Left hindlimb (tissue), 1 donor: ENCODE measurements around the gene STT3A.
"Not testable (repeated sequence)": the region's sequence is repeated elsewhere in the genome, so short reads cannot be mapped to it uniquely, and the experiment has no call there.

ENCODE experiments used
- DNase-seq: peaks from one replicate; pipeline ENCODE4 v3.0.0-alpha.2; 2018

STT3A gene

DNA sequence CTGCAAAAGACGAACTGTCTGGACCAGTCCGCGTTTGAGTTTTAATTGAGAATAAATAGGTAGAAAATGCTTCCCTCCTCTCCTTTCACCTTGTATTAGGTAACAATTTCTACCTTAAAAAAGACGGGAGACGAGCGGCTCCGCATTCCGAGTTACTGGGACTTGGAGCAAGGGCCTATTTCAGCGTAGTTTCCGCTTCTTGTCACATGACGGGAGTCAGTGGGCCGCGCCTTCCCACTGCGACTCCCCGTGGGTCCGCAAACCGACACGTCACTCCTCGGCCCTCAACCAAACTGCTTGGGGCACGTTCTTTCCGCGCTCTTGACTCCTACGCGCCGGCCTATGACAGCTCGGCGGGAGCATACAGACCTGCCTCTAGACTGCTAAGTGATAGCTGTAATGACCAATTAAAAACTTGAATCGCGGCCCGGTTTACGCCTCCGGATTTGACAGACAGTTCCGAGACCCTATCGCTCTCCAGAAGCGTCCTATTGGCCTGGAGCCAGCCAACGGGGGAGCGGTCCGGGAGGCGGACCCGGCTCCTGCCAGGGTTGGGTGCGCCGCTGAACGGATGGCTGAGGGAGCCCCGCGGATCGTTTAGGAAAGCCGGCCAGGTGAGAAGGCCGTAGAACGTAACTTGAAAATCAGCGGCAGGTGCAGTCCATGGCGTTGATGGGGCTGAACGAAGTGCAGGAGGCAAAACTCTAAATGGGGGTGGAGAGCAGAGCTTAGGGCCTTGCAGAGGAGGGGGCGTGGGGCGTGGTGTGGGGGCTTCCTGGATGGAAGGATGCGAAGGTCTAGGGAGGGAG is at the start of gene STT3A:
Gene STT3A (plus strand): TSS at position 548 of the 809 bp plus-strand sequence. CDS start 3,064 bp downstream, outside the sequence.
- DNase-seq = peak; percentile 99

DNA sequence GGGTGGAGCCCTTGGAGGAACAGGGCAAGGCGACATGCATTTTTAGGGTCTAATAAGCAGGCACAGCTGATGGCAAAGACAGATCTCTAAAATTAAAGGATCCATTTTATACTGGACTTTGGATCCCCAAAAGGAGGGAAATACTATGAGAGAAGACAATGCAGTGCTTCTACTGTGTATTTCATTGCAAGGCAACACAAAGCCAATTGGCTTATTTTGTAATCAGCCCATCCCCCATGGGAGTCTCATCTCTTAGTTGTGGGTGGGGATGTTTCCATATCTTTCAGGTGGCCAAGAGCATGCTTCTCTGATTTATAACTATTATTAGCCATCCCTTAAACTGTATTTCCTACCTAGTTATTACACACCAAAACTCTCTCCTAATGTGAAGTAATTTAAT is 41.9 kb upstream of the STT3A start:
- DNase-seq = no peak

DNA sequence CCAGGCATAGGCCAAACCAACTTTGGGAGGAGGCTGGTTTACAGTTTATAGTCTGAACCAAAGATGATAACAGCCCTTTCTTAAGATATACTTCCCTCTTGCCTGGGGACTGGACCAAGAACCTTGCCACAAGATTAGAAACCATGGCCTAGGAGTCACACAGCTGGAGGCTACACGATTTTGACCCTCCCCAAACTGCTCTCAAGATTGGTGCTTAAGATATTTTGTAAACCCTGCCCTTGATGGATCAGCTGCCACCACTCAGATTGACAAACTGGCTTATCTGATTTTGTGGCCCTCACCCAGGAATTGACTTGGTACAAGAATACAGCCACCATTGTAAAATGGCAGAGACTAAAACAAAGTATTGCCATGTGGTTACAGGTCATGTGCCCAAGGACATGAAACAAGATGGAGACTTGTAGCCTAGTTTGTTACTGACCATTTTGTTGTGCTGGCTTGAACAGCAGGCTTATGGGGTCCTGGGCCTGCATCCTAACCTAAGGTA is 40.8 kb upstream of the STT3A start:
- no peak for DNase-seq

- DNase-seq = no peak
Observed at GRCh38 chr11:125552927-125553326, 39.7 kb upstream of the STT3A start.

GRCh38 chr11:125553357-125553756 is 39.3 kb upstream of the STT3A start:
- DNase-seq = no peak

GRCh38 chr11:125554038-125554437 is 38.6 kb upstream of the STT3A start:
- no peak for DNase-seq

DNA sequence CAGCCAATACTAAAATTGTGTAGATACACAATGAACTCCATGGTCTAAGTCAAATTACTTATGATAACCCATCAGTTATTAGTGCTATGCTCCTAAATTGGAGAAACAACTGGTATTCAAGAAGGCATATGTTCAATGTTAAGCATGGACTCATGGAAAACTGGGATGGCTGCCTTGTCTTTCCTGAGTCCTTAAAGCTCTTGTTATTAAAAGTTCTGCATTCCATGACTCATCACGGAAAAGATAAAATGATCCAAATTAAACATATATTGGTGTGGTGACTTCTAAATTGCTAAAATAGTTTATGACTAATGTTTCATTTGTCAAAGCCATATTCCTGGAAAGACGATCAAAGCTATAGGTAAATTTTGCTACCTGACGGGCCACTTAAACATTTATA is 32.8 kb upstream of the STT3A start:
- DNase-seq = no peak

- no peak for DNase-seq
Observed at GRCh38 chr11:125561924-125562323, 30.7 kb upstream of the STT3A start.

DNA sequence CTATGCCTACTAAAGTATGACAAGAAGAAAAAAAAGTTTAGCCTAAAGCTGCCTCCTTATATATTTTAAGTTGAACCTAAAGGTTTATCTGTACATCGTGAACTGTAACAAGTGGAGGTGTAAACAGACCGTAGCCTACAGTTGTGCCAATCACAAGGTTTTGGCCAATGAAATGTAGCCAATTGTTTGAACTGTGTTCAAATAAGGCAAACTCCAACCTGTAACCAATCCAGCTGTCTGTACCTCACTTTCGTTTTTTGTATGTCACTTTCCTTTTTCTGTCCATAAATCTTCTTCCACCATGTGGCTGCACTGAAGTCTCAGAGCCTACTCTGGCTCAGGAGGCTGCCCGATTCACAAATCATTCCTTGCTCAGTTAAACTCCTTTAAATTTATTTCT is 30.2 kb upstream of the STT3A start:
- no peak for DNase-seq

- no peak for DNase-seq
Observed at GRCh38 chr11:125564357-125564756, 28.3 kb upstream of the STT3A start.

DNA sequence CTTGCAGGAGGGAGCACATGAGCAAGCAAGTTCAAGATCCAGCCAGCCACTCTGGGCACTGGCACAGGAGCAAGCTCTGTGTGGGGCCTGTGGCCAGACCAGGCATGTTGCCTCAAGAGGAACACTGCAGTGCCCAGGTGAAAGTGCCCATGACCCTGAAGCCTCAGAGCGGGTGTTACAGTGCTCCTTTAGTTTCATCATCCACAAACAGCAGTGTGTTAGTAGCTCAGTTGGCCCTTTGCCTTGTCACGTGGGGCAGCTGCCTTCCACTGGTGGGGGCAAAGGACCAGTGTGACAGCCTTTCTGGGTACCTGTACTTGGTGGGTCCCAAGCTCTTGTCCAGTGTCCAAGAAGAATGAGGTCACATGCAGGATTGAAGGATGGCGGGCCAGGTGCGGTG is 26.4 kb upstream of the STT3A start:
- no peak for DNase-seq

GRCh38 chr11:125568970-125569914 is 23.4 kb upstream of the STT3A start, which contains the start of gene EI24:
EI24 (plus strand) TSS chr11:125569477; CDS start chr11:125572528, 3,051 bp downstream.
- DNase-seq = peak; percentile 94

DNA sequence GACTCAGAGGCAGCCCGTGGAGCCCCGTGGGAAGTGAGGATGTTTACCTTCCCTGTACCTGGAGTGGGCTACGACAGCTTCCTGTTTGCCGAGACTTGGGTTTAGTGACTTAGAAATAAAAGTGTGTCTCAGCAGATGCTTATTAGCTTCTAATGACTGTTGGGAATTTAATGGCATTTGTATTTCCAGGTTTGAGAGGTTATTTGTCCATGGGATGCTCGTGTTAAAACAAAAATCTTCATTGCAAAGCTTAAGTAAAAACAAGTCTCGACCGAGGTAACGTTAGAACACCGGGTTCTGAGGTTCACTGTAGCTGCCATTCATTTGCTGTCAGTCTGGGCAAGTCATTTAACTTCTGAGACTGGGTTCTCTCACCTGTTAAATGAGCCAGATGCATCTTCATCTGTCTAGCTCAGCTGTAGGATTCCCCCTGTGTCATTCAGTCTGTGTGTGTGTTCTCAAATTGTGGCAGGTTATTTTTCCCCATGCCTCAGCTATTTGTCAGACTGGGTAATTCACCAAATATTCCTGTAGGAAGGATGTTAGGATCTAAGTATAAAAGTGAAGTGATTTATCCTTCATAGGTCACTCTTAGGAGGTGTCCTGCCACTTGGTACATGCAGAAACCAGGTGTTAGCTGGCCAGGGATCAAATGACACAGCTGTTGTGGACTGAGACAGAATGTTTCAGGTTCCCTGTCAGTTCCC is 22.6 kb upstream of the STT3A start:
- DNase-seq = no peak

GRCh38 chr11:125570952-125571351 is 21.7 kb upstream of the STT3A start:
- no peak for DNase-seq

DNA sequence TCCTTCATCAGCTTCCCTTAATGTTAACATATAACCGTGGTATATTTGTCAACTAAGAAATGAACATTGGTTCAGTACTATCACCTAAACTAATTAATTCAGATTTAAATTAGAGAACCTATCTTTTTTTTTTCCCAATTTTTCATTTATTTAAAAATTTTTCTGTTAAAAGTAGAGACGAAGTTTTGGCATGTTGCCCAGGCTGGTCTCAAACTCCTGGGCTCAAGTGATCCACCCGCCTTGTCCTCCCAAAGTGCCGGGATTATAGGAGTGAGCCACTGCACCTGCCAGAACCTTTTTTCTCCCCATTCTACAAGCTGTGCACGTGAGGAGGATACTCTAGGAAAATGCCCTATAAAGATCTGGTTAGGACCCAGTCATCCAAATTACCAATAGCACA is 19.7 kb upstream of the STT3A start:
- DNase-seq = no peak

DNA sequence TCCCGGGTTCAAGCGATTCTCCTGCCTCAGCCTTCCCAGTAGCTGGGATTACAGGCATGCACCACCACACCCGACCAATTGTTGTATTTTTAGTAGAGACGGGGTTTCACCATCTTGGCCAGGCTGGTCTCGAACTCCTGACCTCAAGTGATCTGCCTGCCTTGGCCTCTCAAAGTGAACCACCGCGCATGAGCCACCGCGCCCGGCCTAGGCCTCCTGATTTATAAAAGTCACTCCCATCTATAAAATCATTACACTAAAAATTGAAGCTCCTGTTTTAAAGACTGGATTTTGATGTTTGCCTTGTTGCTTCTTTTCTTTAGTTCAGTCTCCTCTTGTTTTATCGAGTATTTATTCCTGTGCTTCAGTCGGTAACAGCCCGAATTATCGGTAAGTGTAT is 15.5 kb upstream of the STT3A start:
- DNase-seq = not testable (repeated sequence)

GRCh38 chr11:125578783-125579182 is 13.9 kb upstream of the STT3A start:
- DNase-seq = no peak

GRCh38 chr11:125579811-125580210 is 12.8 kb upstream of the STT3A start:
- DNase-seq = no peak

GRCh38 chr11:125583496-125583895 is 9.2 kb upstream of the STT3A start:
- no peak for DNase-seq

GRCh38 chr11:125585487-125585886 is 7.2 kb upstream of the STT3A start:
- DNase-seq = no peak

DNA sequence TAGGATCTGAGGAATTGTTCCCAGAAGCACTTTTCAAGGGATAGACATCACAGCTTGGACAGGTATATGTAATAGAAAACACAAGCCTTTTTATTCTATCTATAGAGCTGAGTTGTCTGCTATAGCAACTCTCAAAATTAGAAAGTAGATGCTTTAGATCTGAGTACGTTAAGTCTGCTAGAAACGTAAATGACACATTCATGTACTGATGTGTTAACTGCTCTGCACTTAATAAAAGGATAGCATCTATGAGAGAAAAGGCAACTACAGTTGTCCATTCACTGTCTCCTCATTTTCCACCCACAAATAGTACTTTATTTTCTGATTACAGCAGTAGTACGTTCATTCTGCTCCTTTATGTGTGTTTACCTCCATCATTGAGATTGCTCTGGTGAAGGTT is 6.0 kb upstream of the STT3A start:
- no peak for DNase-seq

- DNase-seq = no peak
Observed at GRCh38 chr11:125587480-125587879, 5.2 kb upstream of the STT3A start.

DNA sequence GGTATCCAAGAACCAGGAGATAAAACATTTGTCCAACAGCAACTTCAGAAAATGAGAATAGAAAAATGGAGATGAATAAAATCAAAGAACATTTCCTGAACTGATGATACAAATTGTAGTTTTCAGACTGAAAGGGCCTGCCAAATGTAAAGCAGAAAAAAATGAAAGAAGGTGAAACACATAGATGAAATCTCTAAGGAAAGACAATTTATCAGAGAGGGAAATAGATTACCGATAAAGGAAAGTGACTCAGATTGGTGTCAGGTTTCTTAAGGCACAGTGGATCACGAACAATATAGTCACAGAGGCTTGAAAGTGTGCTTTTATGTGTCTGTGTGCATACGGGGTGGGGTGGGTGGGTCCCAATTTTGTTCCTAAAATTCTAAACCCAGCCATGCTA is 4.1 kb upstream of the STT3A start:
- no peak for DNase-seq
